HG03460 (cell line): ENCODE data around the gene MAP4K5.

Experiments
- ATAC-seq: cut with Tn5 transposase; IDR thresholded peaks from one replicate; pipeline ENCODE4 v1.9.1; 2021; ENCODE audit not compliant: unreplicated experiment

MAP4K5 gene

GRCh38 chr14:50479041-50479440 lies 53.3 kb downstream of the MAP4K5 start:
- ATAC-seq = no peak

DNA sequence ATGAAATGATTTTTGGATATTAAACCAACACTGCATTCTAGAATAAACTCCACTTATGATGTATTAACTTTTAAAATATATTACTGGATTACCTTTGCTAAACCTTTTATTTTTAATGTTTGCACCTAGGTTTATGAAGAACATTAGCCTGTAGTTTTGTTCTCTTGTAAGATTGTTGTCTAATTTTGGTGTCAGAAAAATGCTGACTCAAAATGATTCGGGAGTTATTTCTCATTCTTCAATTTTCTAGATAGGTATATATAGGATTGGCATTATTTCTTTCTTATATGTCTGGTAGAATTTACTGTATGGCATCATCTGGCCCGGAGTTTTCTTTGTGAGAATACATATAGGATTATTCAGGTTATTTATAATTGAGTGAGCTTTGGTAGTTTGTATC lies 54.6 kb downstream of the MAP4K5 start:
- no peak for ATAC-seq

- no peak for ATAC-seq
Observed at GRCh38 chr14:50476134-50476533, 56.2 kb downstream of the MAP4K5 start.

DNA sequence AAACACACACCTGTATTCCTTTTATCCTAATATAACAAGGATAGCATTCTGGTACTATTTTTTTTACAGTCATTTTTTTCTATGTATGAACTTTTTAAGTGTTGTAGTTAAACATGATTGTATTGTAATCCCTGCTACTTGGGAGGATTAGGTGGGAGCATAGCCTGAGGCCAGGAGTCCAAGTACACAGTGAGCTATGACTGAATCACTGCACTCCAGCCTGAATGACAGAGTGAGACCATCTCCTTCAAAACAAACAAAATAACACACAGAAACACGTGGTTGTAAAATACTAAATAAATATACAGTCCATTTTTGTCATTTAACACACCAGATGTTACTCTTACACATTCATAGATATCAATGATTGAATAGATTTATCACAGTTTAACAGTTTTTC lies 56.9 kb downstream of the MAP4K5 start:
- ATAC-seq = no peak

DNA sequence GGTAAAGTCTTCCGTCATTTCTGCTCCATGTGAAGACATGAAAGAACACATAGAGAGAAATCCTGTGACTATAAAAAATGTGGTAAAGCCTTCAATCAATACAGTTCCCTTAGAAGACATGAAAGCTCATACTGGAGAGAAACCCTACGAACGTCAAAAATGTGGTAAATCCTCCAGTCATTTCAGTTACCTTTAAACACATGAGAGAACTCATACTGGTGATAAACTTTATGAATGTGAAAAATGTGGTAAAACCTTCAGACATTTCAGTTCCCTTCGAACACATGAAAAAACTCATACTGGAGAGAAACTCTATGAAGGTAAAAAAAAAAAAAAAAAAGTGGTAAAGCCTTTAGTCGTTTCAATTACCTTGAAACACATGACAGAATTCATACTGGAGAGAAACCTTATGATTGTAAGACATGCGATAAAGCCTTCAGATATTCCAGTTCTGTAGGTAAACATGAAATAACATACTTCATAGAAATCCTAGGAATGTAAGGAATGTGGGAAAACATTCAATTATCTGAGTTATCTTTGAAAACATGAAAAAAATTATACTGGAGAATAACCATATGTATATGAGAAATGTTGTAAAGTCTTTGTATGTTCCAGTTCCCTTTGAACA lies 60.4 kb downstream of the MAP4K5 start:
- no peak for ATAC-seq

- no peak for ATAC-seq
Observed at GRCh38 chr14:50469982-50470381, 62.4 kb downstream of the MAP4K5 start.

GRCh38 chr14:50462111-50462510 lies 70.3 kb downstream of the MAP4K5 start:
- no peak for ATAC-seq

GRCh38 chr14:50453869-50454268 lies 78.5 kb downstream of the MAP4K5 start:
- ATAC-seq = no peak

DNA sequence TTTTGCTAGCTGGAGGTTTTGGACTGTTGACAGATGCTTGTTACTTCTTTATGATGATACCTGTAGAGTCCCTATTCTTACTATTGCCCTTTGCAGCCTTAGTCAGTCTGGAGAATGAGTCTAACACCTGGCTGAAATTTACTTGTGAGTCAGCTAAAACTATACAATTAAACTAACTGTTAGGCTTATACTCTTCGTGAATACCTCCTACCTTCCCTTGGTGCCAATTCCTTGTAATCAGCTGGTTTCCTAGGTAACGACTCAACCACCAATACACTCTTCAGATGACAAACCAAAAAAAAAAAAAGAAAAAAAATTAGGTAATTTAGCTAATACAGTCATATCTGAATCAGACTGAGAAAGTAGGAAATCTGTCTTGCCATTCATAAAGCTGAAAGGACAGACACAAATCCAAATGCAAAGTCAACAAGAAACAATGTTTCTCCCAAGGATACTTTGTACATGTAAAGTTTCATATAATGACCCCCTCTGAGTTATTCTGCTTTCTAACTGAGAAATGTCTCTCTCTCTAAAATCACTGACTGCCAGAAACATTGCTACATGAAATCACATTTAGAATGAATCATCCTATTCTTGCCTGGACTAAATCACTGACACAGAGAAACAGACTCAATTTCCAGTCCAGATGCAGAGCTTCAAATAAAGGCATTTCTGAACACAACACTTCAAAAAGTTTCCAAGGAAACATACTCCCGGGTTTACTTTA lies 79.2 kb downstream of the MAP4K5 start:
- ATAC-seq = no peak

DNA sequence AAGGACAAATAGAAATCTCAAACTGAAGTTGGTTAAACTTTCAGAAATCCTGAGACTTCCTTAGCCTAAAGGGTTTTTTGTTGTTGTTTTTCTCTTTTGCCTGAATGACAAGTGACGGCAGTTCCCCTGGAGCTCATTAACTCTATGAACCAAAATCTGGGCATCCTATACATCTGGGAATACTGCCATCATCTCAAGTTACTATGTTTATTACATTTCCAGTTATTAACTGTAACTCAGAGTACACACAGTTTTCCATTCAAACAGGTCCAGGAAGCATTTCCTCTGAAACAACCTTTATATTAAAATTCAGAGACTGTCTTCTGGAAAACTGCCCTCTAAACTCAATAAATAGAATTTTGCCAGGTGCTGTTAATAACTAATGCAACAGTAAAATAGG lies 80.1 kb downstream of the MAP4K5 start:
- no peak for ATAC-seq

GRCh38 chr14:50451854-50452253 lies 80.5 kb downstream of the MAP4K5 start:
- ATAC-seq = no peak

DNA sequence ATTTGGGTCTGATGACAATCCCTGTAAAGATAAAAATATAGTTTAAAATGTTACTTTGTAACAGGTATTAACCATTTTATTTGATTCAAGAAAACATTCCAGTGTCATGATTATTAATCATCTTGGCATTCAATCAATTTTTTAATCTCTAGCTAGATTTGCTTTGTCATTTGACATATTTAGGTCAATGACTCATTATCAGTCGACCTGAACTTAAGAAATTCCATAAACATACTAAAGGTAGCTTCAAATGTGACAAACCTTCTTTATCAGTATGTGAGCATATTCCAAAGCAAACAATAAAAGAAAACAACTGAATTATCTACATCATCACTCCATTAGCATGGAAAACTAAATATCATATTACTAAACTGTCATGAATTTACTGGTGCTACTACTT lies 84.9 kb downstream of the MAP4K5 start:
- ATAC-seq = no peak

DNA sequence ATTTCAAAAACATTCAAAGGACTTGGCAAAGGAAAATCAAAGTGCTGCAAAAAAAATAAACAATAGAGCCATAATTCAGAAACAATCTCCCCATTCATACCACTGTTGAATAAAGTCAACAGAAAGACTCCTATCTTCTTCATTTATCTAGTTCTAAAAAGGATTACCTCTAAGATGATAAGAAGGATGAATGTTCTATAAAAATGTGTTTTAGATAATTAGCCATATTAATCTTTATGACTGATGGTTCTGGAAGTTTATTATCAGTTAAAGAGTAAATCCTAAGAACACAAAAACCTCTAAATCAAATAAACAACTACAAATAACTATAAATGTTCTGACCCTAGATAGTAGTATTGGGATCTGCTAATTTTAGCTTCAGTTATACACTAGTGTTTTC lies 97.8 kb downstream of the MAP4K5 start:
- no peak for ATAC-seq

- no peak for ATAC-seq
Observed at GRCh38 chr14:50432131-50432530, 100.2 kb downstream of the MAP4K5 start.

GRCh38 chr14:50425816-50426215 lies 106.6 kb downstream of the MAP4K5 start:
- no peak for ATAC-seq

DNA sequence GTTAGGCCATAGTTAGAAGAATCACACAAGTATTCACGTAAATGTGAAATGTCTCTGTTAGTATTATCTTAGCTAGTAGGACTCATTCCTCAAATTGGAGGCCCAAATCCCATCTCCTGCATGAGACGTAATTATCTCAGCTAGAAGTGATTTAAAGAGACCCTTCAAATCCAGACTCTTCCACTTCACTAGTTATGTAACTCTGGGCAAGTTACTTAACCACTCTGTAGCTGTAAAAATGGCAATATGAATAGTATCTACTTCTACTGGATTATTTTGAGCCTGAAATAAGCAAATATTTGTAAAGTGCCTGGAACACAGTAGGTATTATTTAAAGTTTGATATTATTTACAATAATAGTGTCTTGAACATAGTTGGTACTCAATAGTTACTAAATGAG lies 107.3 kb downstream of the MAP4K5 start:
- ATAC-seq = no peak

DNA sequence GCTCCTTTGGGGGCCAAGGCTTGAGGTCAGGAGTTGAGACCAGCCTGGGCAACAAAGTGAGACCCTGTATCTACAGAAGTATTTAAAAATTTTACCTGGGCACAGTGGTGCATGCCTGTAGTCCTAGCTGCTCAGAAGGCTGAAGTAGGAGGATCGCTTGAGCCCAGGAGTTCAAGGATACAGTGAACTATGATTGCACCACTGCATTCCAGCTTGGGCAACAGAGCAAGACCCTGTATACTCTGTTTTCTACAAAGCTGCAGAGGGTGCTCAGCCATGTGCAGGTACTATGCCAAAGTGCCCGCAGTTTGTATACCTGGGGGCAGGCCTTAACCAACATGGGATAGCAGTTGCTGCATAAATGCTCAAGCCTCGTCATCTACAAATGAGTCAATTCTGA lies 108.8 kb downstream of the MAP4K5 start:
- ATAC-seq = no peak

GRCh38 chr14:50421499-50421898 lies 110.9 kb downstream of the MAP4K5 start:
- no peak for ATAC-seq

- ATAC-seq = no peak
Observed at GRCh38 chr14:50417853-50418252, 114.5 kb downstream of the MAP4K5 start.

- no peak for ATAC-seq
Observed at GRCh38 chr14:50410921-50411320, 121.4 kb downstream of the MAP4K5 start.

GRCh38 chr14:50410071-50410470 lies 122.3 kb downstream of the MAP4K5 start:
- ATAC-seq = no peak

GRCh38 chr14:50407111-50407812 lies 125.1 kb downstream of the MAP4K5 start:
- no peak for ATAC-seq
